Left lobe of liver (tissue), 2 donors: ENCODE results near the gene CAPS. TPM values are rescaled to one million over a fixed set of nuclear protein-coding genes. Genes with fewer than 3 reads are reported as not detected.
A peak's percentile ranks its signal among the peaks of the same experiment; 100 is the strongest.

Experiments used
- ATAC-seq: fragments of 200-7000 bp; cut with Tn5 transposase; one replicate; pipeline ENCODE4 v1.9.1; 2020; ENCODE audit warnings: mild to moderate bottlenecking, moderate library complexity
- DNase-seq: peaks from one replicate; pipeline ENCODE4 v3.0.0-alpha.2; 2020; ENCODE audit warnings: low spot score
- total RNA-seq: library from RNA; stranded (reverse); gene quantifications from one replicate; pipeline ENCODE4 v1.2.1, GENCODE V29; 2021
- donor health status: DM: no; HTN: no; CAD: no; lungs with moderate emphysema.
- donor health status: DM: no; HTN: yes; CAD: no.

CAPS gene
- total RNA-seq, 1 donor from 2014 or later: 11.5 TPM

DNA sequence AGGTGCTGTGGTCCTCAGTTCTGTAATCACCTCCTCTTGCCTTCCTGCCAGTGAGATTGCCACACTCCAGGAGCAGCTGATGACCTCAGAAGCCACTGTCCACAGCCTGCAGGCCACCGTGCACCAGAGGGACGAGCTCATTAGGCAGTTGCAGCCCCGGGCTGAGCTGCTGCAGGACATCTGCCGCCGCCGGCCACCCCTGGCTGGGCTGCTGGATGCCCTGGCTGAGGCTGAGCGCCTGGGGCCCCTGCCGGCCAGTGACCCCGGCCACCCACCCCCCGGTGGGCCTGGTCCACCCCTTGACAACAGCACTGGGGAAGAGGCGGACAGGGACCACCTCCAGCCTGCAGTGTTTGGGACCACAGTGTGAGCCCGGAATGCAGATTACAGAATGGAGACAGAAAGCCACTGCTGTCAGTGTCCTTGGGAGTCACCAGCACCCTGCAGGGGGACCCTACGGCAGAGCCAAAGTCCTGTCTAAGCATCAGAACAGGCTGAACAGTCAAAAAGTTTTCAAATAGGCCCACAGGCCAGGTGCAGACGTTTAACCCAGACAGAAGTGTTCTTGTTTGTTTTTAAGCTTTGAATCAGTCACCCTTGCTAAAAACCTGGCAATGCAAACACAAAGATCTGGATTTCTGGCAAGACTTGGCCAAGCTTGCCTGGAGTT is 5.1 kb upstream of the CAPS start:
- no peak for DNase-seq
- ATAC-seq: no peak

DNA sequence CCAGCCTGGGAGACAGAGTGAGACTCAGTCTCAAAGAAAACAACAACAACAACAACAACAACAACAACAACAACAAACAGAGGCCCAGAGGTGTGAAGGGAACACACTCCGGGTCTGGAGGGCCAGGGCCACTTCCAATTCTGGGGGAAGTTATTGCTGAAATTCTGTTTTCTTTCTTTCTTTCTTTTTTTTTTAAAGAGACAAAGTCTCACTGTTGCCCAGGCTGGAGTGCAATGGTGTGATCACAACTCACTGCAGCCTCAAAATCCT is 3.5 kb upstream of the CAPS start:
- ATAC-seq (no peak), DNase-seq (no peak)

DNA sequence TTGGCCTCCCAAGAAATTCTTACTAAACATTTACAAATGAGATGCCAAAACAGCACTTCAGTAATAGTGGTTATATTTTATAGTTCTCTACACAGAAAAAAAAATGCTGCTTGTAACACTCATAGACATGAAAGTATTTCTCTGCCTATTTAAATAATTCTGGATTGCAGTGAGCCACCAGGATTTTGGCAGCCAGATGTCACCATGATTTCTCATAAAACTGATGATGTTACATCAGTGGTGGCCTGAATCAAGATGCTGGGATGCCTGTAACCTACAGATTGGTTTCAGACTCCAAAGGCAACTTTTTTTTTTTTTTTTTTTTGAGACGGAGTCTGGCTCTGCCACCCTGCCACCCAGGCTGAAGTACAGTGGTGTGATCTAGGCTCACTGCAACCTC is 2.7 kb upstream of the CAPS start:
- ATAC-seq: no peak
- no peak for DNase-seq

DNA sequence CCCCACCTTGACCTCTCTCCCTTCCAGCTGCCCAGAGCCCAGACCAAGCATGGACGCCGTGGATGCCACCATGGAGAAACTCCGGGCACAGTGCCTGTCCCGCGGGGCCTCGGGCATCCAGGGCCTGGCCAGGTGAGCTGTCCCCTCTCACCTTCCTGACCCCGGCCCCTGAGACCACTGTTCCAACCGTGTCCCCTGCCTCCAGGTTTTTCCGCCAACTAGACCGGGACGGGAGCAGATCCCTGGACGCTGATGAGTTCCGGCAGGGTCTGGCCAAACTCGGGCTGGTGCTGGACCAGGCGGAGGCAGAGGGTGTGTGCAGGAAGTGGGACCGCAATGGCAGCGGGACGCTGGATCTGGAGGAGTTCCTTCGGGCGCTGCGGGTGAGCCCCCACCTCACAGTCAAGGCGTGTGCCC is 312 bp downstream of the CAPS start:
- DNase-seq: no peak

DNA sequence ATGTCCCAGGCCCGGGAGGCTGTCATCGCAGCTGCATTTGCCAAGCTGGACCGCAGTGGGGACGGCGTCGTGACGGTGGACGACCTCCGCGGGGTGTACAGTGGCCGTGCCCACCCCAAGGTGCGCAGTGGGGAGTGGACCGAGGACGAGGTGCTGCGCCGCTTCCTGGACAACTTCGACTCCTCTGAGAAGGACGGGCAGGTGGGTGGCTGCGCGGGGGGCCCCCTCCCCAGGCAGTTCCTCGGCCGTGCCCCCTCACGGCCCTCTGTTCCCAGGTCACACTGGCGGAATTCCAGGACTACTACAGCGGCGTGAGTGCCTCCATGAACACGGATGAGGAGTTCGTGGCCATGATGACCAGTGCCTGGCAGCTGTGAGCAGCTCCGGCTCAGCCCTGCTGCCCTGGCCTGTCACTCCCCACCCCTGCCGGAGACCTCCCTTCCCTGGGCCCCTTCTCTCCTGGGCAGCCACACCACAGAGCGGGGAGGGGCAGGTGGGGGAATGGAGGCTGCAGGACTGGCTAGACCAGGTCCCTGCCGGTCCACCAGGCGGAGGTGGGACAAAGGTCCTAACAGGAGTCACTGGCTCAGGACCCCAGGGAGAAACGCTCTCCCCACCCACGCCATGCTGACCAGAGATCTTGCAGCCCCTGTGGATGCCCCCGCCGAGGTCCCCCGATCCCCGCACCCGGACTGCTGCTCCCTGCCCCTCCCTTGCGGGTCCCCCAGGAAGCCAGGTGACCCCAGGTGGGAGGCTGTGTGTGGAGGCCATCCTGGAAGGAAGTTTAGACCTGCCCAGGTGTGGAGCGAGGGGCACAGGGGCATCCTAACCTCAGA is 1.1 kb downstream of the CAPS start:
- DNase-seq (no peak), ATAC-seq (no peak)

More for the DNA sequence above, 312 bp downstream of the CAPS start:
- peak; percentile 4 for ATAC-seq

DNA sequence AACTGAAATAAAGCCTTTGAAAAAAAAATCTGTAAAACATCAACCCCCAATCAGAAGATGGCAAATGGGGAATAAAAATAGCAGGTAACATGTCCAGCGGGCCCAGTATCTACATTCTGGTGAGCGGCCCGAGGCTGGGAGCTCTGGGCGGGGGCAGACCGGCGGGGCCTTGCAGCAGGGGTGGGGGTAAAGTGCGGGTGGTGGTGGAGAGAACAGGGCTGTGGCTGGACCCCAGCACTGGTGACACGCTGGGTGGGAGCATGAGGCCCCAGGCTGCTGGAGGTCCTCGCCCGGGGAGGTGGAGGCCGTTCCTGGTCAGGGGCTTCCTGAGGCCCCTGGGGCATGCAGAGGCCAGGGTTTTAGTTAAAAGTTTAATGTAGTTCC is 1.7 kb downstream of the CAPS start:
- no peak for DNase-seq
- no peak for ATAC-seq

DNA sequence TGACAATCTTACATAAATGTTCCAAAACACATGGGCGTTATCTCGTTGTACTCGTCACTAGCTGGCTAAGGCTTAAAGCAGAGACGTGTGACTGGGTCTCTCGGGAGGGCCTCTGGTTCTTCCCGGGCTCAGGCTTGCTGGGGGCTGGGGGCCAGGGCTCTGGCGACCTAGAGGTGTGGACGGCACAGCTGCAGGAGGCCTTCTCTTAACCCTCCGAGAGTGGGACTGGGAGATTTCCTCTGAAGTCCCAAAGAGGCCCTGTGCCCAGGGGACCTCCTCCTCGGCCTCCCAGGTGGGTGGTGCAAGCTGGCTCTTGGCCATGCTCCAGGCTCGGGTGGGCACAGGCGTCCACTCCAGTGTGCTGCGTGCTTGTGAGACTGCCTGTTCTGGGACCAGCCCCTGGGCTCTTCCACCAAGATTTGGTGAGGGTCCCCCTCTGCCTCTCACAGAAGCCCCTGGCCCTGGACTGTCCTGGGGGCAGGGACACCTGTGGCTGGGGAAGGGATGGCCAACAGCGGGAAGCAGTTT is 2.2 kb downstream of the CAPS start:
- ATAC-seq: no peak
- DNase-seq: no peak

DNA sequence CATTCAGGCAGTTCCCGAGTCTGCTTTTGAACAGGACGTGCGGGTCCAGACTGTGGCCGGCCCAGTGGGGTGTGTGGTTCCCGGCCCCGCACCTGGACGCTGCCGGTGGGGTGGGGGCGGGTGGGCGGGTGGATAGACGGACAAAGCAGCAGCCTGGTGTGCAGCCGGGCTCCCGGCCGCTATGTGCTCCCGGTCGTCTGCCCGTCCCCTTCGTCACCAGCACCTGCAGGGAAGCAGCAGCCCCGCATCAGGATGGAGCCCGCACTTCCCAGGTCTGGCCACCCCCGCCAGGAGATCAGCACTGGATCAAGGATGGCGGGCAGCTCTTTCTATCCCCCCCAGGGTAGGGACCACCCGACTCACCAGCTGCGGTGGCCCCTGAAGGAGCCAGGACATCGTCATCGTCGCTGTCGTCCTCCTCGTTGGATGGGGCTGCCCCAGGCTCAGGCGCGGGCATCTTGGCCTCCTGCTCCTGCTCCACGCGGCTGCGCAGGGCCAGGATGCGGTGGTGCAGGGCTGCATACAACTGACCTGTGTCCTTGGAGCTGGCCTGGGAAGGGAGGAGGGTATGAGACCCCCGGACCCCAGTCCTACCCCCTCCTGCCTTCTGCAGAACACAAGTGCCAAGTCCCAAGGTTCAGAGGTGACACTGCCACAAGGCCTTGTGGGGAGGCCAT is 3.5 kb downstream of the CAPS start:
- DNase-seq (no peak), ATAC-seq (no peak)

DNA sequence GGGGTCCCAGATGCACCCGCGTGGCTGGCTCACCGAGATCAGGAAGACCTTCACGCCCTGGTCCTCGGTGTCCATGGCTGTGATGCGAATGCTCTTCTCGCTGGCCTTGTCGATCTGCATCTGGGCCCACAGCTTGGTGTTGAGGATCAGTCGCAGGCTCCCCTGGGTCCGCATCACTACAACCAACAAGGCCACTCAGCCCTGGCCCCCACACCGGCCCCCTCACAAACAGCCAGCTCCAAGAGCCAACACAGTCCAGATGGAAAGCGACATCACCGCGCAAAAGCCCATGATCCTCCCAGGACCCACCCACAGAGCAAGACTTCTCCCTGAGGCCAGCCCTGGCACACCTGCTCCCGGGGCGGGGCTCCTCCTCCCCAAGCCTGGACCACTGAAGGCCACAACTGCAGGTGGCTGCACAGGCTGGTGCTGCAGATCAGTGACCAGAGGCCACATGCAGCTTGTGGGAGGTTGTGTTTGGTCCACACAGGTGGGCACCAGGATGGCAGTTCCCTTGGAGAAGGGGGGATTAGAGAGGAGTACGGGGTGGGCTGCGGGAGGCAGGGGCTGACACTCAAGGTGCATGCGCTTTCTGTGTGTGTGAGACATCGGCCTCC is 4.5 kb downstream of the CAPS start:
- no peak for ATAC-seq
- DNase-seq: no peak

DNA sequence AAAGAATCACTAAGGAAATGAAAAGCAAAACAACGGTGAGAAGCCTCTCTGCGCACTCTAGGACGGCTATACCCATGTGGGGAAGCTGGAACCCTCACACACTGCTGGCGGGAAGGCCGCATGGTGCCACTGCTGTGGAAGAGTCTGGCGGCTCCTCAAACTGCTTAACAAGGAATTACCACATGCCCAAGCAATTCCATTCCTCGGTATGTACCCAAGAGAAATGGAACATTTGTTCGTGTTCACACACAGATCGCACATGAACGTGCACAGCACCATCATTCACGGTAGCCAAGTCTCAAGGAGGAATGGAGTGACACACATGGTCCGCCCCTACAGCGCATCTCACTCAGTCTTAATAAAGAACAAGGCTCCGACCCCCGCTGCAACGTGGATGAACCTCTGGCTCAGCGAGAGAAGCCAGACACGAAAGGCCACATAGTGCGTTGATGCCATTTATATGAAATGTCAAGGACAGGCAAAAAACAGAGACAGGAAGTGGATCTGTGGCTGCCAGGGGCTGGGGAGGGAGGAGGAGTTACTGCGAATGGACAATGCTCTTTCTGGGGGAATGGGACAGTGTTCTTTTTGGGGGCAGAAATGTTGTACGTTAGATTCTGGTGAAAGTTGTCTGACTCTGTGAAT is 7.6 kb downstream of the CAPS start:
- ATAC-seq: no peak
- no peak for DNase-seq

DNA sequence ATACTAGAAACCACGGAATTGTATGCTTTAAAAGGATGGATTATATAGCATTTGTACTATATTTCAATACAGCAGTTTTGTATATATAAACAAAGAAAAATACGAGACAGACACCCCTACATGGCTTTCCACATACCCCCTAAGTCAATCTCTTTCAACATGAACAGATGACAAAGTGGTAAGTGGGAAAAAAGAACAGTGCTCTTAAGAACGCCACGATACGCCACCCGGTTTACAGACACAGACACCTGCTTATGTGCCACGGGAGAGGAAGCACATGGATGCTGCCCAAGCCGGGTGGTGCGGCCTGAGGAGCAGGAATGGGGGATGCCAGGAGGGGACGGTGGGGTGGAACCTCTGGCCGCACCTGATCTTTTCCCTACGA is 8.1 kb downstream of the CAPS start:
- ATAC-seq: no peak
- DNase-seq: no peak

DNA sequence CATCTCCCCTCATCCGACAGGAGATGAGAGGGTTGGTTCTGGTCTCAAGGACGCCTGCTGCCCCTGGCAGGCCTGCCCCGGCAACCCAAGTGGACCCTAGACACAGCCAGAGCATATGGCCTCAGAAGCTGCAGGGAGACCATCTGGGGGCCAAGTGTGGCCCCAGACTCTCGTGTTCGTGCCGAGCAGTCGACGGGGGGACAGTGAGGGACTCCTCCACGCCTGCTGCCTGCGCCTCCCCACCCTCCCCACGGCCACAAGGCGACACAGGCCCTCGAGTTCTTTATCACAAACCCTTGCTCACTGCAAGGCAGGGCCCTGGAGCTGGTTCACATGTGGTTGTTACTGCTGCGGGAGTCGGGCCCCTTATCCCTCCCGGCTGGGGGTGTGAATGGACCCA is 9.3 kb downstream of the CAPS start:
- DNase-seq (no peak), ATAC-seq (no peak)

DNA sequence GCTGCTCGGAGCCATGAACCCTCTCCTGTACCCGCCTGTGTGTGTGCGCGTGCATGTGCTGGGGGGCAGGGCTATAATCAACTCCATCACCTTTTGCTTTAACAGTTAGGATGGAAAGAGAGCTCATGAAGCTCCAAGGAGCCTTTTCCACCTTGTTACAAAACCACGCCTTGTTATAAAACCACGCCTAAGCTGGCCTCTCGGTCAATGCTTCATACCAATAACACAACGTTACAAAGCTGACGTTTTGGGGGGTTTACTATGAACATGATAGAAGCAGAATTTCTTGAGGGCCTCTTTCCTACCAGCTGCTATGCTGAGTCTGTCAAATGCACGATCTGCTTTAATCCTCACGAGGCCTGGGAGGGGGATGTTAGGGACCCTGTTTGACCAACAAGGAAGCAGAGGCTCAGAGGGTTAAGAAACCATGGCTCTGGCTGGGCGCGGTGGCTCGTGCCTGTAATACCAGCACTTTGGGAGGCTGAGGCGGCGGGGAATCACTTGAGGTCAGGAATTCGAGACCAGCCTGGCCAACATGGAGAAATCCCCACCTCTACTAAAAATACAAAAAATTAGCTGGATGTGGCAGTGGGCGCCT is 11.9 kb downstream of the CAPS start:
- DNase-seq (no peak), ATAC-seq (no peak)

DNA sequence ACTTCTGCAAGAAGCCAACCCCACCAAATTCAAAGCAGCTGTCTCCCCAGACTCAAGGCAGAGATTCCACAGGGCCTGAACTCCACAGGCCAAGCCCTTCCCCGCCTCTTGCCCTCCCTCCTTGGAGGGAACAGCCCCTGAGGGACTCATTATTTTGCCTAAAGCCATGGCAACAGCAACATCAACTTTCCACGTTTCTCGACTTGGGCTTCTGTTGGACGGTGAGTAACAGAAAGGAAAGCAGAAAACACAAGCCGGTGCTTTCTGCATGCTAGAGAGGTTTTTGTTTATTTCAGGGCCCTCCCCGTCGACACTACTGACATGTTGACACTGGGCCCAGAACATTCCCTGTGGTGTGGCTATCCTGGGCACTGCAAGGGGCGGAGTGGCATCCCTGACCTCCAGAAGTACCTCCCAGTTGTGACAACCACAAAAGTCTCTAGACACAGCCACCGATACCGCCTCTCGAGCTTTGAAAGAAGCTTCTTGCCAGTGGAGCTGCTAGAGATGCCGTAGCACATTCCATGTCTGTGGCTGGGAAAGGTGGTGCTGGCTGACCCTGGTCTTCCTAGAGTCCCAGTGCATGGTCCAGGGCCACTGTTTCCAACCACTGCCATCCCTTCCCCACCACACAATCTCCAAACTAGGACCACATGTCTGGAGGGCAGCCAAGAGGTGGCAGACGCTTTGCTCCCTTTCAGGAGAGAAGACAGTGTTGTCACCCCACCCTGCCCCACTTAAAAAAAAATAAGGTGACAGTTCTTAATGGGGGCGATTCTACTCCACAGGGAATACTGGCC is 12.8 kb downstream of the CAPS start:
- DNase-seq: no peak
- ATAC-seq: no peak

DNA sequence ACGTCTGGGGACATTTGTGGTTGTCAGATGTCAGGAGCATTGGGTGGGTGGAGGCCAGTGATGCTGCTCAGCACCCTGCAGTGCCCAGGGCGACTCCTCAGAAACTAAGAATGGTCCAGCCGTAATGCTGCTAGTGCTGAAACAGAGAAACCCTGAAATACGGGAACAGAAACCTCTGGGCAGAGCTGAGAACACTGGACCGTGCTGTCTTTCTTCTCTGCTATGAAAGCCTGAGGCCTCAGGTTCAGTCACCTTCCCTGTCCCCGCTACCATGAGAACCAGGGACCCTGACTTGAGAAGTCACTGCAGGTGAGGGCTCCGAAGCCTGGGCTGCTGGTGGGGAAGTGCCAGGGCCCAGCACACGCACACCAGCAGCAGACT is 13.4 kb downstream of the CAPS start:
- ATAC-seq: no peak
- DNase-seq: no peak

DNA sequence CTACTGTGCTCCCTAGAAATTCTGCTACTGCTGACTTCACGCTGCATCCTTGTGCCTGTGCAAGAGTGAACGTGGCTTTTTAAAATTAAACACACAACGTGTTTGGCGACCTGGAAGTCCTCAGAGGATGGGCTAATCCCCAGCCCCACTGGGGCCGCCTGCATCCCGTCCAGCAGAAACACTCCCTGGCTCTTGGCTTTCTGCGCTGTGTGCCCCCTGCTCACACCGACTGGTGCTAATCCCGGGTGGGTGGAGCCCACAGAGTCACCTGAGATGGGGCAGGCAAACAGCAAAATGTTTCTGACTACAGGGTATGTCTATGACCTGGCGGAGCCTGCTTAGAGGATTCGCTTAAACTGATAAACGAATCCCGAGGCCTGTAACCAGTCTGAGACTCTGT is 15.1 kb downstream of the CAPS start:
- no peak for DNase-seq
- ATAC-seq: no peak

DNA sequence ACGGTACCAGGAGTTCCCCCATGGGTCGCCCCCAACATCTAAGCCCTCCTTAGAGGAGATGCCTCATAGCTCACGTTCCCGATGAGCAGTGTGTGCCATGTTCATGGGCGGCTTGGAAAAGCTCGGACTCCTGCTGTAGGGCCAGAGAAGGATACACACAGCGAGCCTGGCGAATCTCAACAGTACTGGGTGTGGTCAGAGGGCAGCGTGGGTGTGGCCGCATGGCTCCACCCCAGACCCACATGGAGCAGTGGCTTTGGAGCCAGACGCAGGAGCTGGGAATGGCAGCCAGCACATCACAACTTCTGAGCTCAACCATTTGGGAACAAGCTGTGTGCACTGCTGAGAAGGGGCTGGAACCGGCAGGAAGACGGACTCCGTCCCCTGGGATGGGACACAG is 15.6 kb downstream of the CAPS start:
- no peak for DNase-seq
- ATAC-seq: no peak

DNA sequence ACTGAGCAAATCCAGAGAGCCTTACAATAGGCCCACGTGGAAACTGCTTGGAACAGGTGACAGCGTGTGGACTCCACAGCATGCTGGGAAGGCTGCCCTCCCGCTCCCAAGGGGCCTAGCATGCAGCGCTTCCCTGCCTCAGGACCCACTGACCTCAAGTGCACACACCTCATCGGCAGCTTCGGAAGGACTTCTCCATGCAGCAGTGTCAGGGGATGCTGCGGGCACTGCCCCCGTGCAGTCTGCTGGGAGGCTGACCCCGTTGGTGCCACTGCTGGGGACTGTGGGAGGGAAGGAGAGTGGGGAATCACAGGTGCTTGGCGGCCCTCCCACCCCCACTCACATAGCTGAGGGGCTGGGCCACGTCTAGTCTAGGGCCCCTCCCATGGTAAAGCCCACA is 17.2 kb downstream of the CAPS start:
- DNase-seq (no peak), ATAC-seq (no peak)

DNA sequence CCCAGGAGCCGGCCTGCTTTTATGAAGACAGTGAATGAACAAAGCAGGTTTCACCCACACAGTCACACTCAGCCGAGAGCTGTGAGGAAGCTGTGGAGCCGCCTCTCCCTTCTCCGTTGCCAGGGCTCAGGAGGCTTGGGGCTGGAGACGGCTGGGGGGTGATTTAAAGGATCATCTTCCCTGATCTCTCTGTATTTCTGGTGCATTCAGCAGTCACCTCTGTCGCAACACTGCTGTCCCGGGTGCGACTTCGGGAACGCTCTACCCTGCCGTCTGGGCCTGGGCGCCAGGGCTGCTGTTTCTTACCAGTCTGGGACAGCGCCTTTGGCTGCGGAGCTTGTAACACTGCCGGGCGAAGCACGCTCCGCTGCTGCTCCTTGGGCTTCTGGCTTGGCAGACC is 18.1 kb downstream of the CAPS start:
- ATAC-seq: no peak
- no peak for DNase-seq
